AG09319 (cell line): ENCODE measurements around the gene SMARCA4.

Source experiments
- DNase-seq: peaks from one replicate; pipeline ENCODE4 v3.0.0-alpha.2; 2010; ENCODE audit warnings: low read depth; ENCODE audit errors: extremely low read depth
- TF ChIP-seq, protein P1 (sequence below): IDR thresholded peaks from 2 replicates; pipeline ENCODE4 v1.5.1; 2011; ENCODE audit warnings: low read depth, mild to moderate bottlenecking, inconsistent platforms, low read length, moderate library complexity

Gene SMARCA4

DNA sequence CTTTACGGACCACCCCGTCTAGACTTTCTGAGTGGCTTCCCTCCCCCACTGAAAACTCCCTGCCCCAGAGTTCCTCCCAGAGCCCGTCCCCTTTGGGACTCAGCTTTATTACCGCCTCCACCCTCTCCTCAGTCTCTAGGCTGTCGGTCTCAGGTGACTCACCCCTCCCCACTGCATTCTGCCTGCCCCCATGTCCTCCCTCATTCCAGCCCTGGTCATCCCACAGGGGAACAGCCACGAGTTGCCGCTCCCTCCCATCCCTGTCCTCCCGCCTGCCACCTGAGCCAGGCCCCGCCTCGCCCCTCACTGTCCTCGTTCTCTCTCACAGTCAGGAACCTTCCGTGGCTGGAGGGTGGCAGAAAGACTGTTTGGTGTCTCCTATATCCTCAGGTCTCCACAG, 57.3 kb downstream of the SMARCA4 start:
- DNase-seq = no peak
- TF ChIP-seq, protein P1, sequence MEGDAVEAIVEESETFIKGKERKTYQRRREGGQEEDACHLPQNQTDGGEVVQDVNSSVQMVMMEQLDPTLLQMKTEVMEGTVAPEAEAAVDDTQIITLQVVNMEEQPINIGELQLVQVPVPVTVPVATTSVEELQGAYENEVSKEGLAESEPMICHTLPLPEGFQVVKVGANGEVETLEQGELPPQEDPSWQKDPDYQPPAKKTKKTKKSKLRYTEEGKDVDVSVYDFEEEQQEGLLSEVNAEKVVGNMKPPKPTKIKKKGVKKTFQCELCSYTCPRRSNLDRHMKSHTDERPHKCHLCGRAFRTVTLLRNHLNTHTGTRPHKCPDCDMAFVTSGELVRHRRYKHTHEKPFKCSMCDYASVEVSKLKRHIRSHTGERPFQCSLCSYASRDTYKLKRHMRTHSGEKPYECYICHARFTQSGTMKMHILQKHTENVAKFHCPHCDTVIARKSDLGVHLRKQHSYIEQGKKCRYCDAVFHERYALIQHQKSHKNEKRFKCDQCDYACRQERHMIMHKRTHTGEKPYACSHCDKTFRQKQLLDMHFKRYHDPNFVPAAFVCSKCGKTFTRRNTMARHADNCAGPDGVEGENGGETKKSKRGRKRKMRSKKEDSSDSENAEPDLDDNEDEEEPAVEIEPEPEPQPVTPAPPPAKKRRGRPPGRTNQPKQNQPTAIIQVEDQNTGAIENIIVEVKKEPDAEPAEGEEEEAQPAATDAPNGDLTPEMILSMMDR = no peak

DNA sequence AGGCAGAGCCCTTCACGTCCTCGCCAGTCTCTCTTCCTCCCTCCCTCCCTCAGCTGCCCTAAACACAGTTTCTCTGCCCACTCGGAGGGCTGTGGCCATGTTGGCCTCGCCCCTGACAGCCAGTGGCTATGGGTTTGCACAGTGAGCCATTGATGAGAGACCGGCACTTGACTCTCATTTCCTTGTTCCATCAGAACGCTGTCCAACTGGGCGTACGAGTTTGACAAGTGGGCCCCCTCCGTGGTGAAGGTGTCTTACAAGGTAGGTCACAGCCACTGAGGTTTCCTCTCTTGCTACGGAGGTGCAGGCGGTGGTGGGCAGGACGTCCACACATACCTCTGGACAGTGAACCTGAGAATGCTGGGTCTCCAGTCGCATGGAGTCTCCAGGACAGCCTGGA, 57.9 kb downstream of the SMARCA4 start:
- TF ChIP-seq, protein P1 = no peak
- DNase-seq = no peak

DNA sequence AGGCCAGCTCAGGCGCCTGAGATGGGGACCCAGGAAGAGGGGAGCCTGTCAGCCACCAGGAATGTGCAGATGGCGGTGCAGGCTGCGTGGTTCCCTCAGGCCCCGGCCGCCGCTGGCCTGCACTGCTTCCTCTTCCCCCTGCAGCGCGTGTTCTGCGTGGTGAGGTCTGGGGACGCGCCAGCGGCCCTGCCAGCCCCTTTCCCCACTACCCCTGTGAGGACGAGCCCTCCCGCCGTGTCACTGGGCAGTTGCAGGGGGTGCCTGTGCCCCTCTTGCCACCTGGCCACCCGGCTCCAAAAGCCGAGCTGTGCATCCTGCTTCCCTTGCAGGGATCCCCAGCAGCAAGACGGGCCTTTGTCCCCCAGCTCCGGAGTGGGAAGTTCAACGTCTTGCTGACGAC, 58.4 kb downstream of the SMARCA4 start:
- TF ChIP-seq, protein P1 = no peak
- DNase-seq = no peak

DNA sequence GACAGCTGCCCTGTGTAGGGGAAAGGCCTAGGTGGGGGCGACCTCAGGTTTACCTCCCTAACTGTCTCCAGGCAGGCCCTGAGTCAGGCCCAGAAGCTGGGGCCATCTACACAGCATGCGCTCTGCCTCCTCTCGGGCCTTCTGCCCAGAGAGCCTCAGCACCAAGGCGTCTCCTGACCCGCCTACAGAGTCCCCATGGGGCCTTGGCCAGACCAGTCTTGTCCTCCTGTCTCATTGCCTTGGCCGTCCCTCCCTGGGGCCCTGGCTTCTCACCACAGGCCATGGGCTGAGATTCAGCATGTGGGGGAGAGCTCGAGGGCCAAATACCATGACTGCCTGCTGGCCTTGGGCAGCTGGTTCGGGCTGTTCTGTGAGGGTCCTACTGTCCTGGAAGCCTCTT, 59.0 kb downstream of the SMARCA4 start:
- TF ChIP-seq, protein P1 = no peak
- no peak for DNase-seq

DNA sequence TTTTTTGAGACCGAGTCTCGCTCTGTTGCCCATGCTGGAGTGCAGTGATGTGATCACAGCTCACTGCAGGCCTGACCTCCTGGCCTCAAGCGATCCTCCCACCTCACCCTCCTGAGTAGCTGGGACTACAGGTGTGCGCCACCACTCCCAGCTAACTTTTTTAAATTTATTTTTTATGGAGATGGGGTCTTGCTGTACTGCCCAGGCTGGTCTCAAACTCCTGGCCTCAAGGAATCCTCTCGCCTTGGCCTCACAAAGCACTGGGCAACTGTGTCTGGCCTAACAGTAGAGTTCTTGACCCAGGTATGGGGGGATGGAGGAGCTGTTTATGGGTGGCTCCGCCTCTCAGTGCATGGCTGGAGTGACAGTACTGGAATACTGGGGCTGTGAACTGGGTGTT, 59.6 kb downstream of the SMARCA4 start:
- TF ChIP-seq, protein P1 = no peak
- no peak for DNase-seq

DNA sequence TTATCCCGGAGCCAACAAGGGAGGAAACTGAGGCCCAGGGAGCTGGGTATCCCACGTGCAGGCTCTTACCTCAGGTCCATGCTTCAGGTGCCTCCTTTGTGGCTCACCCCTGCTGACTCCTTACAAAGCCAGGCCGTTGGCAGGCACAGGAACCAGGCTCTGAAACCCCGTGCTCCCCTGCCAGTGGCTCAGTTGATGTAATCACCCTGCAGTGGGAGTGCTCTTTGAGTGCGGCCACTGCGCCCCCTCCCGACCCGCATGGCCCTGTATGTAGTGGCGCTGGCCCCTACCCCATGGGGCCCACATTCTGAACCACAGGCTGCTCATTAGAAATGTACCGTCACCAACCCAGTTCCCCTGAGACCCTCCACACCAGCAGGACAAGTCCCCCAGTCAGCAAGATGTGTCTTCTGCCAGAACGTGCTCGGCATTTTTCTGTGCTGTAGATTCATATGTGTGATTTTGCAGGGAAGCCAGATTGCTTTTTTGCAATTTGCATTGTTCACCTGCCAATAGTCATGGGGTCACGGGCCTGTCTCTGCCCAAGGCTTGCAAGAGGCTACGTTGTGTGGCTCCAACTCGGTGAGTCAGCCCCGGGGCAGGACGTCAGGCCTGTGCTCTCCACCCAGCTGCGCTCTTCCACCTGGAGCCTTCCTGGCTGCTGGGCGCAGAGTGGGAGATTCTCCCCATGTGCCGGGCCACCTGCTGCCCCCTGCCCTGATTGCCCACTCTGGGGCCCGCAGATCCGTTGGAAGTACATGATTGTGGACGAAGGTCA, 60.3 kb downstream of the SMARCA4 start:
- no peak for DNase-seq
- TF ChIP-seq, protein P1 = no peak

DNA sequence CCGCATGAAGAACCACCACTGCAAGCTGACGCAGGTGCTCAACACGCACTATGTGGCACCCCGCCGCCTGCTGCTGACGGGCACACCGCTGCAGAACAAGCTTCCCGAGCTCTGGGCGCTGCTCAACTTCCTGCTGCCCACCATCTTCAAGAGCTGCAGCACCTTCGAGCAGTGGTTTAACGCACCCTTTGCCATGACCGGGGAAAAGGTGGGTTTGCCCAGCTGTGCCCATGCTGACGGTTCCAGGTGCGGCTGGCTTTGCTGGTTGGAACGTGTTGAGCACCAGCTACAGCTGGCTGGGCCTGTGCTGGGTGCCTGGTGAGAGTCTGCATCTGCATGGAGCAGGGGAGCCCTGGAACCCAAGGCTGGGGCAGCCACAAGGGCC, 60.9 kb downstream of the SMARCA4 start:
- no peak for DNase-seq
- TF ChIP-seq, protein P1 = no peak
